KG1 (cell line): ENCODE measurements around the gene PADI4.
"Not testable (repeated sequence)": the region's sequence is repeated elsewhere in the genome, so short reads cannot be mapped to it uniquely, and the experiment has no call there.

Experiments
- DNase-seq: peaks from one replicate; lab custom pipeline; 2025; lab: John Stamatoyannopoulos, UW

The PADI4 gene

GRCh38 chr1:17397910-17398695, 90.1 kb downstream of the PADI4 start:
- DNase-seq, result no peak

GRCh38 chr1:17400725-17401341, 92.8 kb downstream of the PADI4 start:
- DNase-seq, result no peak

- DNase-seq, result no peak
Observed at GRCh38 chr1:17401841-17402240, 93.8 kb downstream of the PADI4 start.

DNA sequence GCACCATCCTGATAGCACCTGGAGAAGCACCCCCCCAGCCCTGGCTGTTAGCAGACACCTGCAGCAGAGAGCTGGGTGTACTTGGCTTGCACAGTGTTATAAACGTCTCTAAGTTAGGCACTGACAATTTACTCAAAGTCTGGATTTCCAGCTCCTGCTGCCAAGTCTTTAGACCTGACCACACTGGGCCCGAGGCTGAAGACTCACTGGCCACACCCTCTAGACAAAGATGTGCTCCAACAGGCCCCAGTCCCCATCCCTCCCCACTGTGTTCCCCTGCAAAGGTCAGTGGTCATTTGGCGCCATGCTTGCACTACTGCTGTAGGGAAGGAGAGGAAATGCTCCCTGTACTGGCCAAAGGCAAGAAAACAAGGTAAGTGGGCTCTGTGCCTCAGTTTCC, 95.1 kb downstream of the PADI4 start:
- no peak for DNase-seq

DNA sequence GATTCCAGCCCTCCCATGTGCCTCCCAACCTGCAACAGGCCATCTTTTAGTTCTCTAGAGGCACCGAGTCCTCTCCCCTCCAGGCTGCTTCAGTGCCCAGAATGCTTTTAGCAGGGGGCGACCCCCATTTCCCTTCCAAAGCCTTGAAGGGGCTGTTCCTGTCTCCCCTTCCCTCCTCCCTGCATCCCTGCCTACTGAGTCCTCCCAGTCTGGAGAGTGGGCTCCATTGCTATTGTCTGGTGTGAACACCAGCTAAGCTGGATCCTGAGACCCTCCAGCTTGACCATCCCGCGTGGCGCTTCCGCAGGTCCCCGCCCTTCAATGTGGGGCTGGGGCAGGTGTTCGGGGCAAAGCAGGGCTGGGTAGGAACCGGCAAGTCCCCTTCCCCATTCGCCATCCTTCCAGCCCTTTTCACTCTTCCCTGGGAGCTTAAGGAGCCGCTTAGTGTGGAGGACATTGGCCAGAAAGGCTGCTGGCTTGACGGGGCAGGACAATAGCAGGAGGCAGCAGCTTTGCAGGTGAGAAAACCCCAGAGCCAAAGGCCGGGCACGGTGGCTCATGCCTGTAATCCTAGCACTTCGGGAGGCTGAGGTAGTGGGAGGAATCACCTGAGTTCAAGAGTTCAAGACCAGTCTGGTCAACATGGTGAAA, 96.2 kb downstream of the PADI4 start:
- DNase-seq, result no peak

DNA sequence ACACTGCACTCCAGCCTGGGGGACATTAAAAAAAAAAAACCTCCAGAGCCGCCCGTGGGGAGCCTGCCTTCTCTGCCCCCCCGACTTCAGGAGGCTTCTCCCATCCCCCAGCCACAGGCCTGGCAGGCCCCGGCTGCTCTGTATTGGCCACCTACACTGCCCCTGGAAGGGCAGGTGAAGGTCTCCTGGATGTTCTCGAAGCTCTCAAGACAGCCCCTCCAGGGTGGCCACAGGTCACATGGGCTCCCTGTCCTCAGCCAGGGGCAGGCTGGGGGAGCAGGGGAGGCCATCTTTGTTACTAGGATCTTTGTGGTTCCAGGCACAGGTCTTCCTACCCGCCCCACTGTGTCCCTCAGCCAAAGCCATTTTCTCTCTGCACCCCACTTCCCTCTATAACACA, 96.8 kb downstream of the PADI4 start:
- DNase-seq, result no peak

DNA sequence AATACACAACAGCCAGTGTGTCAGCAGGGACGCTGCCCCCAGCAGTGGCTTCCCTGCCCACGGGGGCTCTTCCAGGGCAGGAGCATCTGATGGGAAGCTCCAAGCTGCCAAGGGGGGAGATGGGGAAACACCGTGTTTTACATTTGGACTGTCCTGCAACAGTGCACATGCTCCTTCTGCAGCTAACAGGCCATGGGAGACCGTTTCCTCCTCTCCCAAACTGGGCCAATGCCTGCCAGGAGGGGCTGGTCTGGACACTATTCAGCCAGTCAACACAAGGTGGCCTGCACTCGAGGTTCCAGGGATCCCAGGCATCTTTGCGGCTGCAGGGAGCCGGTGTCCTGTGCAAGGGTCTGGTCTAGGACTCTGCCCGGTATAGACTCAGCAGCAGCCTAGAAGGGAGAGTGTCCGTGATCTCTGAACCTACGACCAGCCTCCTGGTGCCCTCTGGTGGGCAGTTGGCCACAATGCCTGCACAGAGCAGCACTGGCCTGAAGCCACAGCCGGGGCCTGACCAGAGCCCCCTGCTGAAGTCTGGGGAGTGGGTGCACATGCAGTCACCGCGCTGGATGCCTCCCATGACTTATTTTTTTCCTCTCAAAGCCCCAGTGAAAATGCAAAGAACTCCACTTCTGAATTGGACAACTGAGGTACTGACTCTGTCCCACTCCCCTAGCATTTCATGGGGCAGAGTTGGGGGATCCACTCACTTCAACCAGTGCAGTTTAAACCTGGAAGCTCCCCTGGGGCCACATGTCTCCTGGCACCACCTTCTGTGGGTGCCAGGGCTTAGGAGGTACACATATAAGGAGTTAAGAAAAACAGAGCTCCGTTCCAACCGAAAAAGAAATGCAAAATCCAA, 98.1 kb downstream of the PADI4 start:
- DNase-seq, result peak; percentile 27

GRCh38 chr1:17406760-17407475, 98.9 kb downstream of the PADI4 start:
- DNase-seq, result not testable (repeated sequence)

DNA sequence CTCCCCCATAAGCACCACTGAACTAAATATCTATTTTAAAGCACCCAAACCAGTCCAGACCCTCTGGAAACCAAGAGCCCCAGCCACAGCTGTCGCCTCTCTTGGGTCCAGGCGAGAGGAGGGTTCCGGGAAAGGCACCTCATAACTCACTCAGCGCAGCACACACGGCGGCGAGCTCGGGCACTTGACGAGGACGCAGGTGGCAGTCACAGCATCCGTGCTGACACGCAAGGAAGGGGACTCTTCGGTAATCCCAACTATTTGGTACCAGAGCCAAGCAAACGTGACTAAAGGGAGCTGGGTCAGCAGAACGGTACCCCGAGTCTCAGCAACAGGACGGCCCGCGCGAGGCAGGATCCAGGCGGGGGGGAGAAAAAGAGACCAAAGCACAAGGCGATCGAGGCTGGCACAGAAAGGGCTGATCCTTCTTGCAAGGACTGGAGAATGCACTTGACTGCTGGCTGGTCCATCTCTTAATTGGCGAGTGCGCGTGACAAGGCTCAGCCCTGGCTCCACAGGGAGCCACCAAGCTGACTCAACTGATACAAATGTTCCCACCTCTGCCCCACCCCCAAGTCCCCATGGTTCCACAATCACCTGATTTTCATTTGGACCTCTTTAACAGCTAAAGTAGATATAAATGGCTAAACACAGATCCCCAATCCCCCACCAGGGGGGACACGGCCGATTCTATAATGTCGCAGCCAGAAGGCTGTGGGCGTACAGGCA, 100.0 kb downstream of the PADI4 start:
- DNase-seq, result not testable (repeated sequence)

GRCh38 chr1:17409391-17409811, 101.4 kb downstream of the PADI4 start:
- DNase-seq, result no peak

DNA sequence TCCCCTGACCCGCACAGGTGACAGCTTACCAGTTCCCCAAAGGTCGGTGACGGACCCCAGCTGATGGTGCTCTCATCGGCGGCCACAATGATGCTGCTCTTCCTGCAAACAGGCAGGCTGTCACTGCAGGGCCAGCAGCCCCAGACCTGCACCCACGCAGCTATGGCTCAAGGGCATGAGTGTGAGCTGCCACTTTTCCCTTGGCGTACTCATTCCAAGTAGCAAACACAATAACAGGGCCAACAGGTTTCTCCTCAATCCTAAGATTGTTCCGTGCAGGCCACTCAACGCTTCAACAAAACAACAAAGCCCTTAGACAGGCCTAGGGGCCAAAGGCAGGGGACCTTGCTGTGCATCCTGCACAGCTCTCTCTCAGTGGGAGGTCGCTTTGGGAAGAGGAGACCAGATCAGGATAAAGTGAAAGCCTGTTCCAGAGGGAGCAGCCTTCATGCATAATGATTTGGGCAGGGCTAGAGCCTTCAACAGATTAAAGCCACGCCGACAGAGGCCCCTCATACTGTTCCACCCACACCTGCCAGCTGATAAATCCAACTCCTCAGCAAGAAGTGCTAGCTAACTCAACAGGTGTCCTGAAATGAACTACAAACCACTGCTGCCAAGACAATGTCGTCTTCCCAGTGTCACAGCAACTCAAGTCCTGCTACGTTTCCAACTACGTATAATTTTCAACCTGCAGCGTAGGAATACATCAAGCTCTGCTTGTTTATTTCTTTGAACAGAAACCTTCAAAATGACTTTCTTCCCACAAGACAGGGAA, 104.3 kb downstream of the PADI4 start:
- DNase-seq, result no peak
